Activated gamma-delta T cell treated with anti-CD3 and anti-CD28 coated beads, Interleukin-2, amount 50 U/mL, for 16 hours (primary cell): ENCODE data around the gene ZNF423.

Experiments used
- DNase-seq: peaks from one replicate; pipeline ENCODE4 v3.0.0-alpha.2; 2020; ENCODE audit warnings: low read depth

The ZNF423 gene

DNA sequence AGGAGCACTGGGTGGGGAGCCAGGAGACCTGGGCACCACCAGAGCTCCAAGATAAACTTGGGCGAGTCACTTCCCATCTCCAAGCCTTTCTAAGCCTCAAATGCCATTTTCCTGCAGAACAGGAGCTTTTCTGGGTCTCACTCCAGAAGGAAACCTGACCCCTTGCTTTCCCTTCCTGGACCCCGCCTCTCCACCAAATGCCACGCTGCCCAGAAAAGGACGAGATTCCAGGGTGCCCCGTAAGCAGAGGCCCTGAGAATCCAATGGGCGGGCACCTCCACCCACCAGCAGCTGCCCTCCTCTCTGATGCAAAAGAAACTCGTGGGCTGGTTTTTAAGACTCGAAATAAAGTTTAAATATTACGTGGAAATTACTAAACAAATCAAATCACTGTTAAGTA is 31.3 kb downstream of the ZNF423 start:
- DNase-seq: no peak

GRCh38 chr16:49822649-49823370 is 33.1 kb downstream of the ZNF423 start:
- DNase-seq: no peak

GRCh38 chr16:49821614-49822282 is 34.2 kb downstream of the ZNF423 start:
- DNase-seq: no peak

DNA sequence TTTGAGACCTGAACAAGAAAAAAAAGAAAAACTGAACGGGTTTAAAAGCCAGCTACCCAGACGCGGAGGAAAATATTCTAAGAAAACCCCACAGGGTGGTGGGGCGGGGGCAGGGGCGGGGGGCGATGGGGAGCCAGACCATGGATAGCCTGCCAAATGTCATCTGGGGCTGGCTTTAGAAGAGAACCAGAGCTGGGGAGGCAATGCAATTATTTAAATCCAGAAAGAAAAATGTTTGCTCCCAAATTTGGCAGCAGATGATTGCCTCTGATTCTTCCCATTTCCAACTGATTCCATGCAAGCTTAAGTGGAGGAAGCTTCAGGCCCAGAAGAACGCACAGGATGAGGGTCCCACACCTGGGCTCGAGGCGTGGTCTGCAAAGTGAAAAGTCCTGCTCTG is 34.8 kb downstream of the ZNF423 start:
- DNase-seq: no peak

DNA sequence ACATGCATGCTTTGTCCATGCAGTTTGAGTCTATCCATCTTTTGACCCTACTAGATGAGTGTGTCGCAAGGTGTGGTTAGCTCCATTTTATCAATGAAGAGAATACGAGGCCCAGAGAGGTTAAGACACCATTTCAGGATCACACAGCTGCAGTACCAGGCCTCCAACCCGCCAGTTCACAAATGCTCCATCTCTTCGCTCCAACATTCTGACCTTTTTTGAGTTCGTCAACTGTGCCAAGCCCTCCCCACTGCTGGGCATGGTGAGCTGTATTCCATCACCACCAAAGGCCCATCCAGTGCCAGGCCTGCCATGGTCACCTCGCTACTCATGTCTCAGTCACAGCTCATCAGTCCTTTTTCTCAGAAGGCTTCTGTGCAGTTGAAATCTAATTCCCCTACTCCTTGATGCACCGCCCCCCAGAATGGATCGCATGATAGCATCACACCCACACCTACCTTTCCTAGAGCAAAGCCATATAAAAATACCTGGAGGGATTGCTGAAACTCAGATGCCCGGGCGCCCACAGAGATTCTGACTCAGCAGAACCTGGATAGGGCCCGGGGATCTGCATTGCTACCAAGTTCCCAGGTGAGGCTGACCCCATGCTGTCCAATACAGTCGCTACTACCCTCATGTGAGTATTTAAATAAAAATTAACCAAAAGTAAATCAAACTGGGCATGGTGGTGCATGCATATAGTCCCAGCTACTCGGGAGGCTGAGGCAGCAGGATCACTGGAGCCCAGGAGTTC is 38.0 kb downstream of the ZNF423 start:
- no peak for DNase-seq

DNA sequence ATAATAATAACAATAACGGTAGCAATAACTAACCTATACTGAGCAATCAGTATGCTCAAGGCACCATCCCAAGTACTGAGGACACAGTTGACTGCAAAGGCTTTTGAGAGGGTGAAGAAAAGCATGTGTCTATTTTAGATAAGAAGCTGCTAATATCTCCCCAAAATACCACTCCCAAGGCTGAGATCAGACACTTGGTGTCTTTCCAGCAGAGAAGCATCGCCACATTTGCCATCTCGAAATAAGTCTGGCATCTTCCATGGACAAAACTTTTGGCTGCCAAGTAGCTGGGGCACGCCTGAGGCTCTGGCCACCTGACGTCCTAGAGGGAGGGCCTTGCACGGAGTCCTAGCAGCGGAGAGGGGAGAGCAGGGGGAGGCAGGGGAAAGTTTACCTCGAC is 39.0 kb downstream of the ZNF423 start:
- no peak for DNase-seq

- DNase-seq: no peak
These were observed 44.1 kb downstream of the ZNF423 start for GRCh38 chr16:49811644-49812334.

- DNase-seq: no peak
These were observed 45.1 kb downstream of the ZNF423 start for GRCh38 chr16:49810831-49811230.

- no peak for DNase-seq
These were observed 46.4 kb downstream of the ZNF423 start for GRCh38 chr16:49809561-49809960.

- no peak for DNase-seq
These were observed 46.9 kb downstream of the ZNF423 start for GRCh38 chr16:49809062-49809461.

GRCh38 chr16:49806446-49806845 is 49.5 kb downstream of the ZNF423 start:
- no peak for DNase-seq

DNA sequence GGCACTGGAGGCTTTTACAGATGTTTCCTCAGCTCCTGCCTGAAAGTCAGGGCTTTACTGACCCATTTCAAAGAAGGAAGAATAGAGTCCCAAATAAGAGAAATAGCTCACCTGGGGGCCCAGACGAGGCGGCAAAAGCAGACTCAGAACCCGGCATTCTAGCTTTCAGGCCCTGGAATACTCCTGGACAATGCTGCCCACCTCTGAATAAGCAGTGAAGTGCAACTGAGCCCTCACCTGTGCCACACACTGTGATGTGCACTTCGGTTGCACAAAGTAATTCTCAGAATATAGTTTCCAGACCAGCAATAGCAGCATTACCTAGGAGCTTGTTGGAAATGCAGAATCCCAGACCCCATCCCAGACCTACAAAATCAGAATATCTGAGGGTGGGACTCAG is 54.6 kb downstream of the ZNF423 start:
- no peak for DNase-seq

GRCh38 chr16:49800876-49801275 is 55.0 kb downstream of the ZNF423 start:
- DNase-seq: no peak

DNA sequence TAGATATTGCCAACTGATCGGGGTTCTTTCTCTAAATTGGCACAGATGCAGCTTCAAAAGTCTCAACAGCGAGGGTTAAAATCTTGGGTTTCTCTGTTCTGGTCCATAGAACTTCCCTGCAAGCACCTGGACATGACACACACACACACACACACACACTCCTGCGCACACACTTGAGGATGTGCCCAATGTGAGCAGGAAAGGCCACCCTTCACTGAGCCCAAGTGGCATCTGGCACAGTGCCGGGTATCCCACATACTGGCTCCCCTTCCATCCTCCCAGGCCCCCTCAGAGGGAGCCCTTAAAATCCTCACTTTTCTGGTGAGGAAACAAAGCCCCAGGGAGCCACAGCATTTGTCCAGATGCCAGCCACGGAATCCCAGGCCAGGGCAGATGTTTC is 55.5 kb downstream of the ZNF423 start:
- DNase-seq: no peak

GRCh38 chr16:49799172-49799571 is 56.7 kb downstream of the ZNF423 start:
- DNase-seq: no peak

DNA sequence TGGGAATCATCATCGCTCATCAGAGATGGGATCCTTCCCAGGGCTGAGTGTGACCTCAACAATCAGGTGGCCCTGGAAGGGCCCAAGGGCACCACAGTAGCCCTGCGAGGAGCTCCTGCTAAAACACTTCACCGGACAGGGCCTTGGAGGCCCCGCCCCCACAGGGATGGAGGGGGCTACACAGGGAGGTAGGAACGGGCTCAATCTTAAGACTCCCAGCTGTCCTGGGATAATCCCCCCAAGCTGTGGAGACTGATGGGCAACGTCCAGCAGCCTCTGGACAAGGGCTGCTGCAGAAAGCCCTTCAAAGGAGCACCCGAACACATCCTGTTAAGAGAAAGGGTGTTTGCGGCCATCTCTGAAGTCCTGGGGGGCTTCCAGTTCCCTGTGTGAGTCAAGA is 60.4 kb downstream of the ZNF423 start:
- DNase-seq: no peak

GRCh38 chr16:49793244-49793643 is 62.7 kb downstream of the ZNF423 start:
- no peak for DNase-seq

DNA sequence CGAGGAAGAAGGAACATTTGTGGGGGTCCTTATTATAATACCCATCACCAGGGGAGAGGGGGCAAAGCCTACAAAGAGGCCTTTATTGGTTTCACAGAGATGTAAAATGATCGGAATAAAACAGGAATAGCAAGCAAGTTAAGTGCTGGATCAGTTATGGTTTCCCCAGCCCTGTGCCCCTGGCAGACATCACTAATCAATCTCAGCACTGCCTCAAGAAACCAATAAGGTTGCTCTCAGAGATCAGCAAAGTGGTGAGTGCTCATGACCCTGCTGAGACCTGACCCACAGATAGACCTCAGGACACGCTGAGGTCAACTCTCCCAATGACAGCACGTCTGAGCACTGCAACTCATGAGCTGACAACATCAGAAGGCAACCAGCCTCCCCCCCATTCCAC is 66.3 kb downstream of the ZNF423 start:
- DNase-seq: no peak

GRCh38 chr16:49788986-49789385 is 66.9 kb downstream of the ZNF423 start:
- no peak for DNase-seq

- no peak for DNase-seq
These were observed 67.3 kb downstream of the ZNF423 start for GRCh38 chr16:49788572-49788971.

DNA sequence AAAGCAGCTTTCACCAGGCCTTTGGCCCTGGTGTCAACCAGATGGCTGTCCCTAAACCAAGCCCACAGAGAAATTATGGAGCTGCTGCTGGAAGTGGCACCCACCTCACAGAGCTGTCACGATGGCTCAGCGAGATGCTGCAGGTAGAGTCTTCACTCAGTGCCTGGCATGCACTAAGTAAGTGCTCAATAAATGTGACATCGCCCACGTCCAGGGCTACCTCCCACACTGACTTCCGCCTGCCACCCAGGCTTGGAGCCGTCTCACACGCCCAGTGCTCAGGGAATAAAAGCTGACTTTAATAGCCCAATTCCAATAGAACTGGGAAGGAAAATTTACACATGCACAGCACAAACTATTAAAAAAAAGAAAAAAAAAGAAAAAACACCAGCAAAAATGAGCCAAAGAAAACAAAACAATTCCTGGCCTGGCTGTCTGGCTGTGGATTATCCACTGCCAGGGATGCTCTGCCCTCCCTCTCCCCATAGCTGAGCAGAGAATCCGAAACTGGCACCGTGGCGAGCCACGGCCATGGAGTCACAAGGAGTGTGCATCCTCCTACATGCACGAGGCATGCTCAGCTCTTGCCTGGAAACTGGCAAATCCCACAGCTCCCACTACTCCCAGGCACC is 68.9 kb downstream of the ZNF423 start:
- no peak for DNase-seq

DNA sequence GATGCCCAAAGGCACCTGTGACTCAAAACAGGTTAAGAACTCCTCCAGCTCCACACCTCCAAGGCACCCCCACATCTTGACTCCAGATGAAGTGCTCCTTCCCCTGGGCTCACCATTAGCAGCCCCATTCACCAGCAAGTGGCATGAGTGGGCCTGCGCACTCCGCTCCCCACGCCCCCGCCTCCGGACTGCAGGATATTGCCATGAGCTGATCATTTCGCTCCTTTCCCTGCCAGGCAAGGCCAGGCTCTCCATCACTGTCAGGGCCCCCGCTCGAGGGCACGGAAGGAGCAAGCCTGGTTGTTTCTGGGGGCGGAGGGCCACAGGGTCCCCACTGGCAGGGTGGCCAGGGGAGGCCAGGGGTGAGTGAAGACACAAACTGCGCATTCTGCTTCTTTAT is 69.9 kb downstream of the ZNF423 start:
- DNase-seq: no peak
